ENCODE data around the gene ID3. TPM values are rescaled to one million over a fixed set of nuclear protein-coding genes. Genes with fewer than 3 reads are reported as not detected.

The ID3 gene
- total RNA-seq (2022; extraction: Qiagen RNA extraction), result 322 to 443 TPM (median 373 TPM) in 5 replicates

GRCh38 chr1:23559136-23559984, at the start of gene ID3:
Gene ID3 (minus strand): TSS chr1:23559501. CDS start chr1:23559426, 75 bp downstream.

GRCh38 chr1:23530747-23531561, 28.3 kb downstream of the ID3 start, which contains the start of gene E2F2:
Gene E2F2 (minus strand): TSS chr1:23531233. CDS start chr1:23530793, 440 bp downstream.

Other genes starting within 250 kb of the ID3 start
- 150 to 219 TPM (median 164 TPM) in 5 replicates for gene HNRNPR, start 215.2 kb downstream of the ID3 start, total RNA-seq (2022; extraction: Qiagen RNA extraction)
- gene ZNF436, start 189.7 kb downstream of the ID3 start, total RNA-seq (2022; extraction: Qiagen RNA extraction), result 4.9 to 5.8 TPM (median 5.3 TPM) in 5 replicates
- gene TCEA3, start 134.8 kb downstream of the ID3 start, total RNA-seq (2022; extraction: Qiagen RNA extraction), result 0.41 to 0.72 TPM (median 0.58 TPM) in 5 replicates
- gene ASAP3, start 75.3 kb downstream of the ID3 start, total RNA-seq (2022; extraction: Qiagen RNA extraction), result 2.7 to 4.4 TPM (median 4.0 TPM) in 5 replicates
- 2.2 to 3.1 TPM (median 2.7 TPM) in 5 replicates for gene E2F2, start 28.3 kb downstream of the ID3 start, total RNA-seq (2022; extraction: Qiagen RNA extraction)
- gene RPL11, start 132.3 kb upstream of the ID3 start, total RNA-seq (2022; extraction: Qiagen RNA extraction), result 1,332 to 1,474 TPM (median 1,426 TPM) in 5 replicates
- 25.5 to 31.7 TPM (median 25.8 TPM) in 5 replicates for gene ELOA, start 184.0 kb upstream of the ID3 start, total RNA-seq (2022; extraction: Qiagen RNA extraction)
- 33.9 to 45.1 TPM (median 35.7 TPM) in 5 replicates for gene PITHD1, start 218.9 kb upstream of the ID3 start, total RNA-seq (2022; extraction: Qiagen RNA extraction)
- gene LYPLA2, start 231.6 kb upstream of the ID3 start, total RNA-seq (2022; extraction: Qiagen RNA extraction), result 60.4 to 65.8 TPM (median 64.0 TPM) in 5 replicates
- gene GALE, start 241.3 kb upstream of the ID3 start, total RNA-seq (2022; extraction: Qiagen RNA extraction), result 66.6 to 81.1 TPM (median 78.8 TPM) in 5 replicates